Heart left ventricle (tissue), 16 donors: Measurements from ENCODE around the gene HELZ2. TPM values are rescaled to one million over a fixed set of nuclear protein-coding genes. Genes with fewer than 3 reads are reported as not detected.

ENCODE experiments used
- ATAC-seq, 4 donors: fragments of 200-7000 bp; cut with Tn5 transposase; one replicate each; pipeline ENCODE4 v1.9.1; 2020 to 2022; ENCODE audit warnings: moderate library complexity in 4 of 4, mild to moderate bottlenecking in 3 of 4, moderate number of reproducible peaks in 1 of 4
- DNase-seq, 5 donors: peaks; one replicate each; pipeline ENCODE4 v3.0.0-alpha.2; 2020
- H3K27ac ChIP-seq, 12 donors: fragments of 200-600 bp; sonication (generic) in 4 of 12; one replicate each; pipeline versions ENCODE4 v1.5.0 to v1.8.0; 2016 to 2022; ENCODE audit warnings: mild to moderate bottlenecking in 2 of 12
- H3K27me3 ChIP-seq, 9 donors: fragments of 200-600 bp; sonication (generic) in 2 of 9; one replicate each; pipeline versions ENCODE4 v1.5.1 to v1.8.0; 2016 to 2022; ENCODE audit warnings: mild to moderate bottlenecking in 3 of 9
- H3K36me3 ChIP-seq, 9 donors: fragments of 200-600 bp; sonication (generic) in 2 of 9; one replicate each; pipeline versions ENCODE4 v1.5.0 to v1.8.0; 2018 to 2022; ENCODE audit warnings: mild to moderate bottlenecking in 2 of 9
- H3K4me1 ChIP-seq, 12 donors: fragments of 200-600 bp; sonication (generic) in 4 of 12; one replicate each; pipeline versions ENCODE4 v1.5.0 to v1.8.0; 2016 to 2022; ENCODE audit warnings: mild to moderate bottlenecking in 3 of 12
- H3K4me3 ChIP-seq, 12 donors: fragments of 200-600 bp; sonication (generic) in 4 of 12; one replicate each; pipeline versions ENCODE4 v1.5.0 to v1.8.0; 2017 to 2022; ENCODE audit warnings: mild to moderate bottlenecking in 9 of 12, moderate library complexity in 4 of 12
- H3K9me3 ChIP-seq, 12 donors: fragments of 200-600 bp; sonication (generic) in 4 of 12; one replicate each; pipeline versions ENCODE4 v1.5.0 to v1.8.0; 2016 to 2022; ENCODE audit warnings: mild to moderate bottlenecking in 1 of 12
- CTCF ChIP-seq, 12 donors: fragments of 200-600 bp; sonication (generic) in 4 of 12; IDR thresholded peaks; one replicate each; pipeline versions ENCODE4 v1.5.0 to v1.8.0; 2018 to 2022; ENCODE audit warnings: antibody characterized with exemption in 12 of 12, mild to moderate bottlenecking in 5 of 12
- POLR2A ChIP-seq, 2 donors: fragments of 450-650 bp; IDR thresholded peaks; one replicate each; pipeline ENCODE4 v1.6.1; 2017; ENCODE audit warnings: antibody characterized with exemption in 2 of 2, mild to moderate bottlenecking in 2 of 2, moderate library complexity in 2 of 2
- WGBS, 4 donors: extraction: QIAGEN DNeasy Blood & Tissue Kit in 2 of 4; methylation state at CpG; one replicate each; pipeline versions ENCODE4 v1.1.5 to v1.1.7; 2013 to 2018; 5-methylcytosine and 5-hydroxymethylcytosine counted together
- intact Hi-C, 10 donors: fragments of 100-400 bp; cut with DNase I; formaldehyde crosslinking; loops; one replicate each; pipeline versions ENCODE4 v1.11.1 to v1.14.2; 2022
- polyA plus RNA-seq, 2 donors: library from polyadenylated mRNA; stranded (reverse); fragments of 200-250 nt; gene quantifications; one replicate each; pipeline ENCODE4 v1.2.3, GENCODE V29; 2013
- total RNA-seq, 9 donors: library from RNA; depleted of rRNA in 2 of 9; stranded (reverse); fragments of >200 nt in 2 of 9; fragmentation: NEBNext Ultra II Directional in 3 of 9; extraction: Animal tissue kit (Norgen Biotek cat#: 25700) in 3 of 9; gene quantifications; one replicate each; pipeline versions ENCODE4 v1.1.0 to v1.2.4, GENCODE V29; 2016 to 2023
- donor health status: ischemic (EF 13 %, LVEDD 7.1; RV severe dilation, severe dysfunction).
- donor health status: healthy with polysubstance abuse.
- donor health status: DM: no; HTN: yes; CAD: no.
- donor health status: DM: no; HTN: no; CAD: no.
- donor health status: ischemic (EF 25% LVEDD 6.9; RV normal size, moderate dysfunction).
- donor health status: ischemic (EF 25% LVEDD 5.7; RV mildly dilated, moderate dysfunction).
- donor health status: healthy.
- donor health status: DM: yes; HTN: yes; CAD: no.
- donor health status: ischemic (EF 35%, LVEDD 5.7; RV mildly dilated, moderate dysfunction).
- donor health status: nonischemic (EF 11% LVEDD 7.7; RV severe dilation, severe dysfunction).
- donor health status: DM: yes; HTN: yes; CAD: no.
- donor health status: PGD.
- donor health status: ischemic (EF 29% LVEDD 5.4; RV normal size, mild dysfunction).
- donor health status: nonischemic (EF 23%, LVEDD 6.1; RV moderate dilation, normal function).

HELZ2 gene
- total and polyA plus RNA-seq, 11 donors = 7.2 to 34.6 (median 20.2) TPM

DNA sequence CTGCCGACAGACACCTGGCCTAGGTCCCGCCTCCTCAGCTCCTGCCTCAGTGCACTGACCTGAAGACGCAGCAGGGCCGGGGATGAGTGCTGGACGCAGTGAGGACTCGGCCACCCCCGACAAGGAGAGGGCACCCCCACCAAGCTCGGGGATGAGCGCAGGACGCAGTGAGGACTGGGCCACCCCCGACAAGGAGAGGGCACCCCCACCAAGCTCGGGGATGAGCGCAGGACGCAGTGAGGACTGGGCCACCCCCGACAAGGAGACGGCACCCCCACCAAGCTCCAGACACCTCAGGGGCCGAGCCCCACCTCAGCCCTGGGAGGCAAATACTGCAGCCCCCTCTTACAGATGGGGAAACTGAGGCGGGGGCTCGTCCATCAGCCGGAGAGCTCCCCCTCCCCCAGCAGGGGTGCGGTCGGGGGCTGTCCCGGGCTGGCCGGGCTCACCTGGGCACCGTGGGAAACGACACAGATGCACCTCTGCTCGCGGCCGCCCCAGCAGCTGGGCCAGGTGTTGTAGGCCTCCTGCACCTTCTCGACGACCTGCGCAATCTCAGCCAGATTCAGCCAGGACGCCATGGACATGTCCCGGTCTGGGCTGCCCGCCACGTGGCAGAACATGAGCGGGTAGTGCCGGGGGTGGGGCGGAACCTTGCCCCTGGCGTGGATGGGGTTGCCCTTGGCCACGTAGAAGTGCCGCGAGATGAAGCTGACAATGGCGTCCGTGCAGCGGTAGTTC lies 7.5 kb downstream of the HELZ2 start:
- Histone ChIP-seq H3K36me3 (peaks cover 4 to 75% (median 40%) of the 10 kb centered on the region in 9 donors), H3K4me1 (peaks cover 0 to 29% (median 0%) of the 10 kb centered on the region in 12 donors), H3K9me3 (no peaks in the 10 kb centered on the region), H3K27me3 (no peaks in the 10 kb centered on the region), H3K4me3 (no peak overlapping the region), H3K27ac (no peak overlapping the region)
- WGBS, 4 donors = 90 to 93% (median 91%) methylated on average over 25 to 46 of the region's 46 CpGs
- peak in 2 of 4 donors; percentile 23 to 28 for ATAC-seq
- intact Hi-C loops = no loop called here
- DNase-seq = no peak
- TF ChIP-seq POLR2A (IDR thresholded peaks at IDR 0.05) (no peak), CTCF (IDR thresholded peaks at IDR 0.05) (no peak)

DNA sequence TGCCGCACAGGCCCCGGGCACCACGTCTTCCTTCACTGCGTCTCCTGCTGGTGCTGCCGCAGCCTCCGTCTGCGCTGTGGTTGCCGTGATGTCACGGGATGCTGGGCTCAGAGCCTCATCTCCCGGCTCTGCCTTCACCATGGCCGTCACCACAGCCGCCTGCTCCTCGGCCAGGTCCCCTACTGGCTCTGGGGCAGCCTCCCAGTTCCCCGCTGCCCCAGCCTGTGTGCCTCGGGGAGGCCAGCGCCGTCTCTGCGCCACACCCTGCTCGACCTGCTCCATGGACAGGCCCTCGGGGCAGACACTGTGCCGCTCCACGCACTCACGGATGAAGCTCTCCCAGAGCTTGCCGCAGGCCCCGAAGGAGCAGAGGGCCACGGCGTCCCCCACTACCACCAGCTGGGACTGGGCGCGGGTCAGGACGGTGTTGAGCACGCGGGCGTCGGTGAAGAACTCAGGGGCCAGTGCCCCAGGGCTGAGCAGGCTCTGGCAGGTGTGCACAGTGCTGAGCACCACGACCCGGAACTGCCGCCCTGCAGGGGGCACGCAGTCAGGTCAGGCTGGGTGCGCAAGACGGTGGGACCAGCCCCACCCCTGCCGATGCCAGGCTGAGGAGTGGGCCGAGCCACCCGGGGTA lies 8.2 kb downstream of the HELZ2 start:
- Histone ChIP-seq H3K27ac (no peak overlapping the region), H3K4me1 (peaks cover 0 to 29% (median 0%) of the 10 kb centered on the region in 12 donors), H3K27me3 (no peaks in the 10 kb centered on the region), H3K4me3 (no peak overlapping the region), H3K9me3 (no peaks in the 10 kb centered on the region), H3K36me3 (peaks cover 4 to 83% (median 48%) of the 10 kb centered on the region in 9 donors)
- intact Hi-C loops = no loop called here
- ATAC-seq (no peak), DNase-seq (no peak)
- no peak for TF ChIP-seq POLR2A (IDR thresholded peaks at IDR 0.05)
- no peak for TF ChIP-seq CTCF (IDR thresholded peaks at IDR 0.05)
- WGBS, 4 donors = 96 to 97% (median 97%) methylated on average over 33 to 43 of the region's 43 CpGs

GRCh38 chr20:63565021-63565698 lies 8.9 kb downstream of the HELZ2 start:
- intact Hi-C loops = no loop called here
- H3K9me3 ChIP-seq = no peaks in the 10 kb centered on the region
- H3K4me3 ChIP-seq = no peak overlapping the region
- H3K36me3 ChIP-seq = peaks cover 4 to 89% (median 54%) of the 10 kb centered on the region in 9 donors
- peaks cover 0 to 29% (median 0%) of the 10 kb centered on the region in 12 donors for H3K4me1 ChIP-seq
- no peaks in the 10 kb centered on the region for H3K27me3 ChIP-seq
- WGBS, 4 donors = 93 to 95% (median 95%) methylated on average over 51 to 61 of the region's 61 CpGs
- no peak overlapping the region for H3K27ac ChIP-seq
- ATAC-seq (no peak), DNase-seq (no peak)
- no peak for TF ChIP-seq CTCF (IDR thresholded peaks at IDR 0.05)
- no peak for TF ChIP-seq POLR2A (IDR thresholded peaks at IDR 0.05)
